Right lobe of liver (tissue), 4 donors: ENCODE results near the gene OPRL1.

Experiments used
- CTCF ChIP-seq, 4 donors: fragments of 200-600 bp in 3 of 4; fragments of 450-650 bp in 1 of 4; IDR thresholded peaks; one replicate each; pipeline versions ENCODE4 v1.5.1 to v1.8.0; 2016 to 2022; ENCODE audit warnings: antibody characterized with exemption in 4 of 4, mild to moderate bottlenecking in 2 of 4
- POLR2A ChIP-seq: fragments of 450-650 bp; IDR thresholded peaks from one replicate; pipeline ENCODE4 v1.6.1; 2017; ENCODE audit warnings: antibody characterized with exemption, mild to moderate bottlenecking
- donor health status: DM: no; HTN: no; CAD: no.
- donor health status: DM: no; HTN: no; CAD: no.
- donor health status: DM: no; HTN: yes; CAD: no.

GRCh38 chr20:64030371-64031134, 49.3 kb upstream of the OPRL1 start:
- TF ChIP-seq POLR2A: no peak
- TF ChIP-seq CTCF (IDR thresholded peaks at IDR 0.05): no peak
